Activated CD4-positive, alpha-beta T cell treated with anti-CD3 and anti-CD28 coated beads, Interleukin-2, amount 50 U/mL, for 16 hours (primary cell): ENCODE data around the gene TAOK2.

Source experiments
- DNase-seq: peaks from one replicate; pipeline ENCODE4 v3.0.0-alpha.2; 2020

TAOK2 gene

DNA sequence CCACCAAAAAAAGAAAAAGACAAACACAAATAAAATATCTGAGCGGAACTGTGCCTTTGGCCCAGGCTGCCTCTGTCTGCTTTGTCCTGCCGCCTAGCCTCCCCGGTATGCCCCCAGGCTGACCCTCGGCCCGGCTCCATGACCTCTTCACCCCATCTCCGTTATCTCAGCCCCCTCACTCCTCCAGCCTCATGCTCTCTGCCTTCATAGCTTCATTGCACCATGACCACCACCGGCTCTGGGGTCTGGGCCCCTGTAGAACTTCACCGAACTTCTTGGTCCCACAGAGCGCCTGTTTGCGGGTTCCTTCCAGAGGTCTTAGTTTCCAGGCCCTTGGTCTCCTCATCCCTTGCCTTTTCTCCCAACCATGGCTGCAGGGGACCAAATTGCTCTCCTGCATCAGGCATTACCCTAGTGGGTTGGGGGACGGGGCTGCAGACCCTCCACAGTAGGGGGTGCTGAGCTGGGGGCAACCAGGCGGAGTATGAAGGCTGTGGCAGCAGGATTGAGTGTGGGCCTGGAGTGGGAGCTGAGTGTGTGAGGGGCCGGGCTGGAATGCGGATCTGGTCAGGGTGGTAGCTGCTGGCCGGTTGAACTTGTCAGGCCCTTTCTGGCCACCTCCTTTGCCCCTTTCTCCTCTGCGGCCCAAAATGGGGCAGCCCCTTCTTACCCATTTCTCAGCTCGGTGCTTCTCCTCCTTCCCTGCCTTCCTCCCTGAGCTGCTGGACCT lies 14.8 kb downstream of the TAOK2 start:
- DNase-seq = no peak

GRCh38 chr16:29989111-29989858 lies 15.6 kb downstream of the TAOK2 start:
- no peak for DNase-seq

- DNase-seq = no peak
Observed at GRCh38 chr16:29990034-29990433, 16.4 kb downstream of the TAOK2 start.

GRCh38 chr16:29990883-29991570 lies 17.4 kb downstream of the TAOK2 start:
- no peak for DNase-seq

- no peak for DNase-seq
Observed at GRCh38 chr16:29991571-29991904, 17.9 kb downstream of the TAOK2 start.

GRCh38 chr16:29992344-29992967 lies 18.8 kb downstream of the TAOK2 start:
- no peak for DNase-seq

DNA sequence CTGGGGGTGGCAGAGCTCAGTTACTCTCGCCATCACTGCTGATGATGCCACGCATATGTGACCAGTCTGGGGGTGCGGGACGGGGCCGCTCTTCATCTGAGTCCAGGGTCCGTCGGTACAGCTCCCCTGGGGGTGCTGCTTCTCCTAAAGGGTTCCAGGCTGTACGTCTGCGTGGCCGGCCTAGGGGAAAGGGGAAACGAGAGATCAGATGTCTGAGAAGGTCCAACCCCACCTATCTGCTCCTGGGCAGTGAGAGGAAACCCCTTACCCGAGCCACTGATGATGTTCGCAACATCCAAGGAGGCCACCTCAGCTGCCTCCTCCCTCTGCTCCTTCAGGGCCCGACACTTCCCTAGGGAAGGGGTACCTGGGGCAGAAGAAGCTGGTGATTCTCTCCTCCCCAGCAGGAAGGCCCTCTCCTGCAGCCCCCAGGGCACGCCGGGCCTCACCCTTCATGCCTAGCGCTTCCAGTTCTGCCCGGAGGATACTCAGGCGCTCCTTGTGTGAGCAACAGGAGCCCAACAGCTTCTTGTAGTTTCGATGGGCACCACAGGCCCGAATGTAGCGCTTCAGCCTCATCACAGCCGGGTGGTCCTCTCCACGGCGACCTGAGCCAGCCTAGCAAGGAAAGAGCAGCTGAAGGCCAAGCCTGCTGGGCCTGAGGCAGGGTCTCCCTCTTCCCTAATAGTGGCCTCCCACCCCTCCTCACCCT lies 19.7 kb downstream of the TAOK2 start:
- no peak for DNase-seq

DNA sequence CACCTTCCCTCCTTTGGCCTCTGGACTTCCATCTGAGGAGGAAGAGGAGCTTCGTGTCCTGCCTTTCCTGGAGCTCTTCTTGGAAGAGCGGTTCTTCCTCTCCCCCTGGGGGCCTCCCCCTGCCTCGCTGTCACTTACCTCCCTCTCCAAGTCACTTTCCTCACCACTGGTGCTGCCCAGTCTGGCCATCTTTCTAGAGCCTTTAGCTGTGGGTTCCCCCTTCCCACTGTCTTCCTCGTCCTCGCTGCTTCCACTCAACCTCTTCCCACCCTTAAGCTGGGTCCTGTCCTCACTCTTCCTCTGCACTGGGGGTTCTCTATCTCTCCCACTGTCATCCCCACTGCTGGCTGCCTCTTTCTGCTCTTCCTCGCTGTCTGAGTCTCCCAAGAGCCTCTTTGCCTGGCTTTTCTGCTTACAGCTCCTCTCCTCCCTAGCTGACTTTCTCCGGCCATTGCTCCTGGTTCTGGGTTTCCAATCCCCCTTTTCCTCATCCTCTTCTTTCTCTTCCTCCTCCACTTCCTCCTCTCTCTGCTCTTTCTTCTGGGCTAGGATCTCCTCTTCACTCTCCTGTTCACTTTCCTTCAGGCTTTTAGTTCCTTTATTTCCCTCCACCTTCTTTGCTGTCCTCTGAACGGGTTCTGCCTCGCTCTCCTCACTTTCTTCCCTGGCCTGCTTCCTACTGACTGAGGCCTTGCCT lies 20.4 kb downstream of the TAOK2 start:
- DNase-seq = no peak

GRCh38 chr16:29994600-29995323 lies 21.1 kb downstream of the TAOK2 start:
- peak; percentile 81 for DNase-seq

DNA sequence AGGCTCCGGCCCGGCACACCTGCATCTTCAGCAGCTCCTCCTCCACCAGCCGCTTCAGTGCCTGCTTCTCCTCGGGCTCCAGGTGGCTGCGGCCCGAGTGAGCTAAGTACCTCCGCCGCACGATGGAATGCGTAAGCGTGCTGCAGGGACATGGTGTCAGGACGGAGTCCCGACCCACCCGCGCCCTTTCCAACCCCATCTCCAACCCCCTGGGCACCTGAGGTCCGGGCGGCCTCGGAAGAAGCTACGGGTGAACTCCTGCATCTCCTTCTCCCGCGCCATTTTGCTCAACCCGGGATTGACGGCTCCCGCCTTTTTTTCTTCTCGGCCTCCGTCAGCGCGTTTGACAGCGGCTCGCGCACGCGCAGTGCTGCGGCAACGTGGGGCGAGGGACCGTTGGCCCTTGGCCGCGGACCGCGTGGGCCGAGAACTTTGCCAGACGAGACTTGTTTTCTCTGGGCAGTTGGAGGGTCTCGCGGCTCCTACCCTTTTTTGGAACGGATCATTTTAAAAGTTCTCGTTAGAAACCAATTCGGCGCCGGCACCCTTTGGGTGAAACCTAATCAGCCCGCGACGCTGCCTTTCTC lies 21.7 kb downstream of the TAOK2 start, which contains the start of gene HIRIP3:
Gene HIRIP3 (minus strand): TSS at position 294 of the 587 bp plus-strand sequence. CDS start 12 bp downstream, at position 282.
- peak; percentile 92 for DNase-seq

GRCh38 chr16:29995911-29996765 lies 22.5 kb downstream of the TAOK2 start, which contains the start of gene INO80E:
INO80E (plus strand) TSS chr16:29996241; CDS start chr16:29996311, 70 bp downstream.
- DNase-seq = peak; percentile 99

GRCh38 chr16:29996766-29997250 lies 23.1 kb downstream of the TAOK2 start:
- no peak for DNase-seq

DNA sequence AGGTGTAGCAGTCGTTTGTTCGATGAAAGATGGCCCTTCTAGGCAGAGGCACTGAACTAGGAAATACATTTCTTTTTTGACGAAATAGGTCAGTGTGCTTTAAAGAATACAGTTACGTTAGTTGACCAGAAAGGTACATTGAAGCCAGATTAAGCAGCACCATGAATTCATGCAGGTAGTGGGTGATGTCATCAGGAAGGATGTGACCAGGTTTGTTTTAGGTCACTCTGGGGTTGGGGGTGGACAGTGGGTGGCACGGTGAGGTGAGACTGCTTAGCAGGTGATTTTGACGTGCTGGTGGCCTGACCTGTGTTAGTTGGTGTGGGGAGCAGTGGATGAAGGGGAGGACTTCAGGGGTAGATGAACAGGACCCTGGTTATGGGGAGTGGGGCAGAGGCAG lies 25.9 kb downstream of the TAOK2 start:
- no peak for DNase-seq

DNA sequence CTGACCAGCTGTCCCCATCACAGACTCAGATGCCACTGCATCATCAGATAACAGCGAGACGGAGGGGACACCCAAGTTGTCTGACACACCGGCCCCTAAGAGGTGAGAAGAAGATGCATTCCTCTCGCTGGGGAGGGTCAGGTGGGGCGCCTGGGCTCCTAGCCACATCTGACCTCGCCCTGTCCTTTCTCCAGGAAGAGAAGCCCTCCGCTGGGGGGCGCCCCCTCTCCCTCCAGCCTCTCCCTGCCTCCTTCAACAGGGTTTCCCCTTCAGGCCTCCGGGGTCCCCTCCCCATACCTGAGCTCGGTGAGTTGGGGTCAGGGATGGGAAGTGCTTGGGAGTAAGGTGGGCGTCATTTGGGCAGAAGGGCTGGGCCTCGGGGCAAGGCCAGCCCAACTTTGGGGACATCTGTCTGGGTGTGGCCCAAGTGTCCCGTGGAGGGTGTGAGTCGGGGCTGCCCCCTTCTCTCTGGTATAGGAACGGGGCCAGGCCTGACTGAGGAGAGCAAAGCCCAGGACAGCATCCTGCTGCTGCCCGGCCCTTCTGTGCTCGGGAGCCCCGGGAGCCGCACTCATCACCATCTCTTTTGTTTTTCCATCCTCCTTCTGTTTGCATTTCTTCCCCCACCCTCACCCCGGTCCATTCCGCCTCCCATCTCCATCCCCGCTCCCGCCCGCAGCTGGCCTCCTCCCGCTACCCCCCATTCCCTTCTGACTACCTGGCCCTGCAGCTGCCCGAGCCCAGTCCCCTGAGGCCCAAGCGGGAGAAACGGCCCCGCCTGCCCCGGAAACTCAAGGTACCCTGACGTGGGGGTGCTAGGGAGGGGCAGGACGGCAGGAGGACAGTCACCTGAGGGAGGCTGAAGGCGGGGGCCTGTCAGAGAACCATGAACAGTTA lies 27.3 kb downstream of the TAOK2 start:
- DNase-seq = no peak

DNA sequence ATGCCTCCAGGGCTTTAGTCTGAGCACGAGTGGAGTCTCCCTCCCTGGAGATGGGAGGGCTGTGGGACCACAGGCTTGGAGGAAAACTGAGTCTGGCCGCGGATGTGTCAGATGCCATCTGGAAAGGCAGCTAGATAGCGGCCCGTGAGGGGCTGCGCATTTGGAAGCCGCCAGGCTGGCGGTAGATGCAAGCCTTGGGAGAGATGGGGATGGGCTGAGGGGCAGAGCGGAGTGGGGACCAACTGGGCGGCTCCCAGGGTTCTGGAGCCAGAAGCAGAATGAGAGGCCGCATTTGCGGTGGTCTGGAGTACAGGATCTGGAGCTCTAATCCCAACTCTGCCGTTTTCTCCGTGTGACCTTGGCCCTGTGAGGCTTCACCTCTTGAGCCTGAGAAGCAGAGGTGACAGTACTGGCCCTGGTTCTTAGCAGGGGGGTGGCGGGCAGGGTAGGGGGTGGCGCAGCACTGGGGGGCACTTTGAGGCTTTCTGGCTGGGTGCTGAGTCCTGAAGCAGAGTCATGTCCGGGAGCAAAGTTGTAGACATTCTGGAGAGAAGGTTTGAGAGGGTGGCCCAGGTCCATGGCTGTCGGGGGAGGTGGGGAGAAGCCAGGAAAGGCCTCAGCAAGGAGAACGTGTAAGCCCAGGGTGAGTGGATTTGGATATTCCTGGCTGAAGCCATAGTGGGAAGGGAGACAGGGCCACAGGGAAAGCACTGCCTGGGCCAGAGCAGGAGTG lies 29.1 kb downstream of the TAOK2 start:
- DNase-seq = no peak

- DNase-seq = no peak
Observed at GRCh38 chr16:30003670-30004423, 30.2 kb downstream of the TAOK2 start.

GRCh38 chr16:30004424-30004776 lies 30.7 kb downstream of the TAOK2 start:
- DNase-seq = no peak
